ENCODE results near the gene BCL7A. TPM values are rescaled to one million over a fixed set of nuclear protein-coding genes. Genes with fewer than 3 reads are reported as not detected.

The BCL7A gene
- total and polyA plus RNA-seq, 9 of the 15 experiments (the other 6 are each of a cell fraction or from before 2014, with no cell fraction given) = 0.25 to 21.9 (median 14.9) TPM

DNA sequence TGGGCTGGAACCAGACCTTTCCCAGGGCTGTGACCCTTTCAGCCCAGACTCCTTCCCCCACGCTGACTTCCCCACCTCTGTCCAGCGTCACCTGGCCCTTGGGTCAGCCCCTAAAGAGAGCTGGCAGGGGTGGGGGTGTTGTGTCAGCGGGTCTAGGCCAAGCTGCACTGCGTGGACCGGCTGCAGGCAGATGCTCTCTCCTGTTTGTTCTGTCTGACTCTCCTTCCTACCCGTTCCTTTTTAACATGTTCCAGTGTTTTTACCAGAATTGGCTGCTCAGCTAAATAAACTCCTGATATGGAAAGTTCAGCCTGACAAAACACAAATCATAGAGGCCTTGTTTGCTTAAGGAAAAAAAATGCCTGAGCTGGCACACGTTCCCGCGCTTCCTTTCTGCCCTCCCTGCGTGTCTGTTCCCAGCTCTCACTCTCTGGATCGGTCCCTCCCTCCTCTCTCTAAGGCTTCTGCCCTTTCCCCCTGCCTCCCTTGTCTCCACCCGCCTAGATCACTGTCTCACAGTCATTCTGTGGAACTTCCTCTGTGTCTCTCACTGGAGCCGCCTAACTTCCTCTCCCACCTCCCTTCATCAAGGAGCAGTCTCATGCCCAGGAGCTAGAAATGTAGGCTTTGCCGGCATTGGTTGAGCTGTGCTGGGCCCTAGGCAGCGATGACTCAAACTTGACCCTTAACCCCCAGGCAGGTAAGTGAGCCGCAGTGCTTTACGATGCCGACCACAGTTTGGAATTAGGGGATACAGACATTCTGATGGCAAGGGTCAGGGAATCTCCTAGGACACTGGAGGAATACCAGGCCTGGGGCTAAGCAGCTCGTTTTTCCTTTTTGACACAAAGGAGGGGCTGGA is 41.4 kb downstream of the BCL7A start (continued):
- TF ChIP-seq NEUROD1 (IDR thresholded peaks at IDR 0.05; ENCODE audit: borderline replicate concordance, low read depth, low read length, partially characterized antibody) = no peak
- TF ChIP-seq, protein P1, sequence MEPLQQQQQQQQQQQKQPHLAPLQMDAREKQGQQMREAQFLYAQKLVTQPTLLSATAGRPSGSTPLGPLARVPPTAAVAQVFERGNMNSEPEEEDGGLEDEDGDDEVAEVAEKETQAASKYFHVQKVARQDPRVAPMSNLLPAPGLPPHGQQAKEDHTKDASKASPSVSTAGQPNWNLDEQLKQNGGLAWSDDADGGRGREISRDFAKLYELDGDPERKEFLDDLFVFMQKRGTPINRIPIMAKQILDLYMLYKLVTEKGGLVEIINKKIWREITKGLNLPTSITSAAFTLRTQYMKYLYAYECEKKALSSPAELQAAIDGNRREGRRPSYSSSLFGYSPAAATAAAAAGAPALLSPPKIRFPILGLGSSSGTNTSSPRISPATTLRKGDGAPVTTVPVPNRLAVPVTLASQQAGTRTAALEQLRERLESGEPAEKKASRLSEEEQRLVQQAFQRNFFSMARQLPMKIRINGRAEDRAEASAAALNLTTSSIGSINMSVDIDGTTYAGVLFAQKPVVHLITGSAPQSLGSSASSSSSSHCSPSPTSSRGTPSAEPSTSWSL (CRISPR knock-in tag; IDR thresholded peaks at IDR 0.05; ENCODE audit: borderline replicate concordance) = no peak
- no peak for TF ChIP-seq ADNP (tag; IDR thresholded peaks at IDR 0.05)
- TF ChIP-seq ZNF174 (CRISPR knock-in tag; IDR thresholded peaks at IDR 0.05) = no peak
- TF ChIP-seq PCBP1 (IDR thresholded peaks at IDR 0.05; ENCODE audit: low read depth, low read length, poor library complexity, severe bottlenecking) = no peak
- no peak for TF ChIP-seq ZNF197 (CRISPR knock-in tag; IDR thresholded peaks at IDR 0.05; ENCODE audit: low read depth)
- TF ChIP-seq RAD21 (CRISPR knock-in tag; conservative IDR thresholded peaks at IDR 0.05 in 1 of 2, IDR thresholded peaks at IDR 0.05 in 1 of 2) = no peak
- TF ChIP-seq STAG1 (CRISPR knock-in tag; IDR thresholded peaks at IDR 0.05; ENCODE audit: borderline replicate concordance) = no peak
- TF ChIP-seq, protein P2, sequence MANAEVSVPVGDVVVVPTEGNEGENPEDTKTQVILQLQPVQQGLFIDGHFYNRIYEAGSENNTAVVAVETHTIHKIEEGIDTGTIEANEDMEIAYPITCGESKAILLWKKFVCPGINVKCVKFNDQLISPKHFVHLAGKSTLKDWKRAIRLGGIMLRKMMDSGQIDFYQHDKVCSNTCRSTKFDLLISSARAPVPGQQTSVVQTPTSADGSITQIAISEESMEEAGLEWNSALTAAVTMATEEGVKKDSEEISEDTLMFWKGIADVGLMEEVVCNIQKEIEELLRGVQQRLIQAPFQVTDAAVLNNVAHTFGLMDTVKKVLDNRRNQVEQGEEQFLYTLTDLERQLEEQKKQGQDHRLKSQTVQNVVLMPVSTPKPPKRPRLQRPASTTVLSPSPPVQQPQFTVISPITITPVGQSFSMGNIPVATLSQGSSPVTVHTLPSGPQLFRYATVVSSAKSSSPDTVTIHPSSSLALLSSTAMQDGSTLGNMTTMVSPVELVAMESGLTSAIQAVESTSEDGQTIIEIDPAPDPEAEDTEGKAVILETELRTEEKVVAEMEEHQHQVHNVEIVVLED (CRISPR knock-in tag; IDR thresholded peaks at IDR 0.05) = no peak
- no peak for TF ChIP-seq BCOR (IDR thresholded peaks at IDR 0.05)
- TF ChIP-seq CTBP1 (IDR thresholded peaks at IDR 0.05; ENCODE audit: borderline replicate concordance) = peak; percentile 22; the same call in 1 of the 2 replicates
- TF ChIP-seq ZNF239 (CRISPR knock-in tag; IDR thresholded peaks at IDR 0.05) = no peak
- TF ChIP-seq ZNF316 (IDR thresholded peaks at IDR 0.05) = peak; percentile 39; the same call in 1 of the 2 replicates
- TF ChIP-seq, protein P3, sequence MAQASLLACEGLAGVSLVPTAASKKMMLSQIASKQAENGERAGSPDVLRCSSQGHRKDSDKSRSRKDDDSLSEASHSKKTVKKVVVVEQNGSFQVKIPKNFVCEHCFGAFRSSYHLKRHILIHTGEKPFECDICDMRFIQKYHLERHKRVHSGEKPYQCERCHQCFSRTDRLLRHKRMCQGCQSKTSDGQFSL (CRISPR knock-in tag; IDR thresholded peaks at IDR 0.05) = peak; percentile 64; the same call in 1 of the 2 replicates
- TF ChIP-seq, protein P3 (tag; IDR thresholded peaks at IDR 0.05) = 0 out of 4 replicates have a peak, but pooled peaks of 1 of the 2 experiments have one; percentile 20
- TF ChIP-seq ZNF586 (CRISPR knock-in tag; conservative IDR thresholded peaks at IDR 0.05) = no peak
- TF ChIP-seq JUND (IDR thresholded peaks at IDR 0.05; ENCODE audit: borderline replicate concordance, low read depth, low read length) = peak; percentile 56
- TF ChIP-seq JUND (tag; IDR thresholded peaks at IDR 0.05; ENCODE audit: borderline replicate concordance, low read depth, low read length) = no peak; the same call in 2 of the 3 replicates
- TF ChIP-seq ETV1 (tag; conservative IDR thresholded peaks at IDR 0.05; ENCODE audit: low read depth) = no peak; the same call in 1 of the 2 replicates
- no peak for TF ChIP-seq CEBPB (tag; IDR thresholded peaks at IDR 0.05)
- no peak for TF ChIP-seq KAT2B (IDR thresholded peaks at IDR 0.05; ENCODE audit: low read depth, low read length)
- TF ChIP-seq BDP1 (IDR thresholded peaks at IDR 0.05; ENCODE audit: insufficient read depth, insufficient read length) = no peak
- TF ChIP-seq ZNF384 (IDR thresholded peaks at IDR 0.05; ENCODE audit: low read depth, low read length) = no peak
